HG03159 (cell line): ENCODE results near the gene LCN9.

Source experiments
- ATAC-seq: cut with Tn5 transposase; IDR thresholded peaks from one replicate; pipeline ENCODE4 v1.9.1; 2021; ENCODE audit warnings: mild to moderate bottlenecking, moderate library complexity; ENCODE audit not compliant: unreplicated experiment

The LCN9 gene

GRCh38 chr9:135716045-135716444 is 52.9 kb downstream of the LCN9 start:
- no peak for ATAC-seq
